Gastroesophageal sphincter (tissue), 3 donors: Measurements from ENCODE around the gene RAD51C.

Experiments used
- CTCF ChIP-seq, 4 experiments: fragments of 200-600 bp in 2 of 4; fragments of 450-650 bp in 2 of 4; sonication (generic) in 1 of 4; IDR thresholded peaks; one replicate each; pipeline ENCODE4 v1.5.1; 2017 to 2019; ENCODE audit warnings: antibody characterized with exemption in 4 of 4, mild to moderate bottlenecking in 2 of 4, moderate library complexity in 2 of 4
- EP300 ChIP-seq: sonication (generic); formaldehyde crosslinking; IDR thresholded peaks from one replicate; pipeline ENCODE4 v1.6.1; 2017; ENCODE audit warnings: antibody characterized with exemption, mild to moderate bottlenecking
- POLR2A ChIP-seq, 2 donors: fragments of 450-650 bp; IDR thresholded peaks; one replicate each; pipeline ENCODE4 v1.6.1; 2017; ENCODE audit warnings: antibody characterized with exemption in 2 of 2, mild to moderate bottlenecking in 2 of 2, moderate library complexity in 1 of 2
- POLR2AphosphoS5 ChIP-seq: sonication (generic); formaldehyde crosslinking; IDR thresholded peaks from one replicate; pipeline ENCODE4 v1.6.1; 2017; ENCODE audit warnings: antibody characterized with exemption

GRCh38 chr17:58661499-58661898 is 30.9 kb upstream of the RAD51C start:
- no peak for TF ChIP-seq CTCF (IDR thresholded peaks at IDR 0.05)
- no peak for TF ChIP-seq POLR2AphosphoS5
- no peak for TF ChIP-seq POLR2A (IDR thresholded peaks at IDR 0.05)
- no peak for TF ChIP-seq EP300
